ENCODE results near the gene TYROBP.
A peak's percentile ranks its signal among the peaks of the same experiment; 100 is the strongest.

DNA sequence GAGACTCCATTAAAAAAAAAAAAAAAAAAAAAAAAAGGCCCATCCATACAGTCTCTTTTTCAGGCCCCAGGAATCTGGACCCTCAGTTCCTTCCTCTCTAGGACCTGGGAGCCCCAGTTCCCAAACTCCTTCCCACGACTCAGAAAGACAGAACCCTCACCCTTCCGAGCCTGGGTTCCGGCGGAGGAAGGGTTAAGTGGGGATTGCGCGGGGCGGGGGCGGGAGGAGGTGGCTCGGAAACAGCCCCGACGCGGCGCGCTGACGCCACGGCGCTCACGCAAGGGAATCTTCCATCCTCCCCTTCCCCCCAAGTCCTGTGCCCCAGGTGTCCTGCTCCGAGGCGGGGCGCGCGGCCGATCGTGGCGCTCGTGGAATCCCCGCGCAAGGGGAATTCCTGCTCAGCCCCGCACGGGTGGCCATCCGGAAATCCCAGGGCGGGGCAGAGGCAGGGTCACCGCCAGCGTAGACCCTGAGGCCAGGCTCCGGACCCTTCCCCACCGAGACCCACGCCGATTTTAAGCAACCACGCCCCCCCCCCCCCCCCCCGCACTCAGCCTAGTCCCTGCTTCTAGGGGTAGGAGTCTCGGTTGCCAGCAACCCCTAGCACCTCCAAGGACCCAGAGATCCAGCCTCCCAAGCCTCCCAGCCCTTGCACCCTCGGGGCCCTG, 8.4 kb downstream of the TYROBP start:
- TF ChIP-seq, protein P1, sequence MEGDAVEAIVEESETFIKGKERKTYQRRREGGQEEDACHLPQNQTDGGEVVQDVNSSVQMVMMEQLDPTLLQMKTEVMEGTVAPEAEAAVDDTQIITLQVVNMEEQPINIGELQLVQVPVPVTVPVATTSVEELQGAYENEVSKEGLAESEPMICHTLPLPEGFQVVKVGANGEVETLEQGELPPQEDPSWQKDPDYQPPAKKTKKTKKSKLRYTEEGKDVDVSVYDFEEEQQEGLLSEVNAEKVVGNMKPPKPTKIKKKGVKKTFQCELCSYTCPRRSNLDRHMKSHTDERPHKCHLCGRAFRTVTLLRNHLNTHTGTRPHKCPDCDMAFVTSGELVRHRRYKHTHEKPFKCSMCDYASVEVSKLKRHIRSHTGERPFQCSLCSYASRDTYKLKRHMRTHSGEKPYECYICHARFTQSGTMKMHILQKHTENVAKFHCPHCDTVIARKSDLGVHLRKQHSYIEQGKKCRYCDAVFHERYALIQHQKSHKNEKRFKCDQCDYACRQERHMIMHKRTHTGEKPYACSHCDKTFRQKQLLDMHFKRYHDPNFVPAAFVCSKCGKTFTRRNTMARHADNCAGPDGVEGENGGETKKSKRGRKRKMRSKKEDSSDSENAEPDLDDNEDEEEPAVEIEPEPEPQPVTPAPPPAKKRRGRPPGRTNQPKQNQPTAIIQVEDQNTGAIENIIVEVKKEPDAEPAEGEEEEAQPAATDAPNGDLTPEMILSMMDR (IDR thresholded peaks at IDR 0.05; ENCODE audit: low read depth, low read length) = no peak
- peak; percentile 37 for TF ChIP-seq POLR2A (IDR thresholded peaks at IDR 0.05; ENCODE audit: extremely low read depth, insufficient read length)
